Tibial artery (tissue), 4 donors: ENCODE measurements around the gene TRDMT1.

Source experiments
- DNase-seq, 2 donors: peaks; one replicate each; pipeline ENCODE4 v3.0.0-alpha.2; 2019
- H3K27ac ChIP-seq, 2 donors: fragments of 200-600 bp; sonication (generic) in 1 of 2; 1 replicate in 1 of 2; 2 replicates in 1 of 2; pipeline ENCODE4 v1.5.1; 2018 to 2019; ENCODE audit warnings: mild to moderate bottlenecking in 1 of 2
- H3K27me3 ChIP-seq, 2 donors: fragments of 200-600 bp; sonication (generic) in 1 of 2; one replicate each; pipeline versions ENCODE4 v1.5.1 to v1.6.0; 2016 to 2019
- H3K36me3 ChIP-seq, 3 donors: fragments of 200-600 bp; sonication (generic) in 2 of 3; one replicate each; pipeline ENCODE4 v1.5.1; 2016 to 2019; ENCODE audit warnings: mild to moderate bottlenecking in 2 of 3
- H3K4me1 ChIP-seq, 4 donors: fragments of 200-600 bp; sonication (generic) in 2 of 4; 1 replicate in 3 of 4; 2 replicates in 1 of 4; pipeline ENCODE4 v1.5.1; 2016 to 2019
- H3K4me3 ChIP-seq, 2 donors: fragments of 200-600 bp; sonication (generic) in 1 of 2; 1 replicate in 1 of 2; 2 replicates in 1 of 2; pipeline ENCODE4 v1.5.1; 2018 to 2019; ENCODE audit warnings: mild to moderate bottlenecking in 2 of 2
- H3K9me3 ChIP-seq, 3 donors: fragments of 200-600 bp; sonication (generic) in 1 of 3; one replicate each; pipeline ENCODE4 v1.5.1; 2016 to 2019
- intact Hi-C: fragments of 100-400 bp; cut with DNase I; formaldehyde crosslinking; loops from one replicate; pipeline ENCODE4 v1.15.0; 2023; ENCODE audit warnings: low total_unique reads
- TF ChIP-seq, protein P1 (sequence below), 2 experiments: fragments of 200-600 bp in 1 of 2; fragments of 450-650 bp in 1 of 2; IDR thresholded peaks; one replicate each; pipeline ENCODE4 v1.5.1; 2017 to 2019; ENCODE audit warnings: antibody characterized with exemption in 2 of 2, mild to moderate bottlenecking in 1 of 2, moderate library complexity in 1 of 2

The TRDMT1 gene

GRCh38 chr10:17238445-17239291, 37.2 kb upstream of the TRDMT1 start:
- TF ChIP-seq, protein P1, sequence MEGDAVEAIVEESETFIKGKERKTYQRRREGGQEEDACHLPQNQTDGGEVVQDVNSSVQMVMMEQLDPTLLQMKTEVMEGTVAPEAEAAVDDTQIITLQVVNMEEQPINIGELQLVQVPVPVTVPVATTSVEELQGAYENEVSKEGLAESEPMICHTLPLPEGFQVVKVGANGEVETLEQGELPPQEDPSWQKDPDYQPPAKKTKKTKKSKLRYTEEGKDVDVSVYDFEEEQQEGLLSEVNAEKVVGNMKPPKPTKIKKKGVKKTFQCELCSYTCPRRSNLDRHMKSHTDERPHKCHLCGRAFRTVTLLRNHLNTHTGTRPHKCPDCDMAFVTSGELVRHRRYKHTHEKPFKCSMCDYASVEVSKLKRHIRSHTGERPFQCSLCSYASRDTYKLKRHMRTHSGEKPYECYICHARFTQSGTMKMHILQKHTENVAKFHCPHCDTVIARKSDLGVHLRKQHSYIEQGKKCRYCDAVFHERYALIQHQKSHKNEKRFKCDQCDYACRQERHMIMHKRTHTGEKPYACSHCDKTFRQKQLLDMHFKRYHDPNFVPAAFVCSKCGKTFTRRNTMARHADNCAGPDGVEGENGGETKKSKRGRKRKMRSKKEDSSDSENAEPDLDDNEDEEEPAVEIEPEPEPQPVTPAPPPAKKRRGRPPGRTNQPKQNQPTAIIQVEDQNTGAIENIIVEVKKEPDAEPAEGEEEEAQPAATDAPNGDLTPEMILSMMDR (IDR thresholded peaks at IDR 0.05), result peak in 1 of 2 experiments; percentile 27
- Histone ChIP-seq H3K4me1 (peaks cover 0 to 55% (median 21%) of the 10 kb centered on the region in 4 donors), H3K27me3 (no peaks in the 10 kb centered on the region), H3K27ac (peak overlapping the region; percentile 66 to 100), H3K4me3 (no peak overlapping the region), H3K9me3 (no peaks in the 10 kb centered on the region), H3K36me3 (peaks cover 42 to 44% (median 42%) of the 10 kb centered on the region in 3 donors)
- intact Hi-C loops, result no loop called here
- peak in 1 of 2 donors; percentile 51 for DNase-seq

- H3K4me1 ChIP-seq, result peaks cover 0 to 60% (median 27%) of the 10 kb centered on the region in 4 donors
- H3K4me3 ChIP-seq, result no peak overlapping the region
- intact Hi-C loops, result no loop called here
- H3K27ac ChIP-seq, result peak overlapping the region; percentile 66 to 100
- peaks cover 48 to 51% (median 49%) of the 10 kb centered on the region in 3 donors for H3K36me3 ChIP-seq
- no peak for DNase-seq
- no peaks in the 10 kb centered on the region for H3K27me3 ChIP-seq
- no peaks in the 10 kb centered on the region for H3K9me3 ChIP-seq
- TF ChIP-seq, protein P1 (IDR thresholded peaks at IDR 0.05), result no peak
Observed at GRCh38 chr10:17237915-17238444, 36.5 kb upstream of the TRDMT1 start.

DNA sequence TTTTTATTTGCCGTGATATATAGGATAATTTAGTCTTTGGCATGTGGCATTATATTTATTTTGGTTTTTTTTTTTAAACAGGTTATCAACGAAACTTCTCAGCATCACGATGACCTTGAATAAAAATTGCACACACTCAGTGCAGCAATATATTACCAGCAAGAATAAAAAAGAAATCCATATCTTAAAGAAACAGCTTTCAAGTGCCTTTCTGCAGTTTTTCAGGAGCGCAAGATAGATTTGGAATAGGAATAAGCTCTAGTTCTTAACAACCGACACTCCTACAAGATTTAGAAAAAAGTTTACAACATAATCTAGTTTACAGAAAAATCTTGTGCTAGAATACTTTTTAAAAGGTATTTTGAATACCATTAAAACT, 35.7 kb upstream of the TRDMT1 start:
- Histone ChIP-seq H3K4me3 (no peak overlapping the region), H3K9me3 (no peaks in the 10 kb centered on the region), H3K27ac (peak overlapping the region in 1 of 2 donors; percentile 100), H3K36me3 (peaks cover 57 to 59% (median 57%) of the 10 kb centered on the region in 3 donors), H3K27me3 (no peaks in the 10 kb centered on the region), H3K4me1 (peaks cover 0 to 69% (median 35%) of the 10 kb centered on the region in 4 donors)
- TF ChIP-seq, protein P1 (IDR thresholded peaks at IDR 0.05), result no peak
- no peak for DNase-seq
- intact Hi-C loops, result no loop called here

DNA sequence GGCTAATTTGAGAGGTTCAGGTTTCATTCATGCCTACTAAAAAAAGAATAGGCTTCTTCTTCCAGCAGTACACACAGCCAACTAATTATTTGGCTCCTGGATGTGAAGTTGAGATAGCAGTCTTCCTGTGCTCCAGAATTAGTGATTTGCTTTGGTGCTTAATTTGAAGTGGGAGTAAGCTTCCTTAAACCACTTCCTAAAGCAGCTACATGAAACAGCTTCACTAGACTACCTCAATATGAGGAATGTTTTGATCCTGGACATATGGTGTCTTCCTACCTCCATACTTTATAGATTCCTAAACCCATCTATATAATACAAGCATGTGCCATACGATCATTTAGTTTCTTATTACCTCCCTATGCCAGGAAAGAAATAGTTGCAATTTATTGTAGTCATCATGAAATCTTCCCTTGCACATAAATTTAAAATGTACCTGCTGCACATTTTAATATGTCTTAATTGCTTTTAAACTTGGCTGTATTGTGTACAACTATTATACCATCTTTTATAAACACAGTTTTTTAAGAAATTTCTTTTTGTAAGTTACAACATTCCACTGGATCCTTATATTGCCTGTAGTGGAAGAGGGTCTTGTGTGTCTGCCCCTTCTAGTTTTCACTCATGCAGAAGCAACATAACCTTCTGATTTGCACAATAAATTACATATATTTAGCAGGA, 35.1 kb upstream of the TRDMT1 start:
- H3K36me3 ChIP-seq, result peaks cover 62 to 64% (median 63%) of the 10 kb centered on the region in 3 donors
- TF ChIP-seq, protein P1 (IDR thresholded peaks at IDR 0.05), result no peak
- intact Hi-C loops, result no loop called here
- no peak overlapping the region for H3K4me3 ChIP-seq
- peak overlapping the region; percentile 72 to 100 for H3K27ac ChIP-seq
- H3K4me1 ChIP-seq, result peaks cover 0 to 74% (median 38%) of the 10 kb centered on the region in 4 donors
- no peaks in the 10 kb centered on the region for H3K9me3 ChIP-seq
- no peaks in the 10 kb centered on the region for H3K27me3 ChIP-seq
- no peak for DNase-seq

- no peak for DNase-seq
- H3K9me3 ChIP-seq, result no peaks in the 10 kb centered on the region
- H3K4me1 ChIP-seq, result peaks cover 0 to 76% (median 38%) of the 10 kb centered on the region in 4 donors
- peaks cover 75 to 76% (median 75%) of the 10 kb centered on the region in 3 donors for H3K36me3 ChIP-seq
- peak overlapping the region; percentile 72 to 100 for H3K27ac ChIP-seq
- TF ChIP-seq, protein P1 (IDR thresholded peaks at IDR 0.05), result no peak
- H3K4me3 ChIP-seq, result peak overlapping the region; percentile 83 to 93
- intact Hi-C loops, result no loop called here
- no peaks in the 10 kb centered on the region for H3K27me3 ChIP-seq
Observed at GRCh38 chr10:17235136-17235535, 33.7 kb upstream of the TRDMT1 start.
